MG63 (cell line): ENCODE results near the gene USF2. TPM values are rescaled to one million over a fixed set of nuclear protein-coding genes. Genes with fewer than 3 reads are reported as not detected.

Source experiments
- DNase-seq: peaks from one replicate; pipeline ENCODE4 v3.0.0-alpha.2; 2020
- H3K27me3 ChIP-seq: fragments of 250-450 bp; sonication (Bioruptor Pico); 2 replicates; pipeline ENCODE4 v1.5.1; 2020; ENCODE audit warnings: mild to moderate bottlenecking, moderate library complexity
- H3K36me3 ChIP-seq: fragments of 250-450 bp; sonication (Bioruptor Pico); 2 replicates; pipeline ENCODE4 v1.5.1; 2020; ENCODE audit warnings: mild to moderate bottlenecking, moderate library complexity
- H3K4me3 ChIP-seq: fragments of 250-450 bp; sonication (Bioruptor Pico); 2 replicates; pipeline ENCODE4 v1.5.1; 2020; ENCODE audit warnings: mild to moderate bottlenecking, moderate library complexity
- H3K9me3 ChIP-seq: fragments of 250-450 bp; sonication (Bioruptor Pico); 2 replicates; pipeline ENCODE4 v1.5.1; 2020; ENCODE audit warnings: mild to moderate bottlenecking, moderate library complexity
- total RNA-seq: library from RNA; depleted of rRNA; stranded (reverse); fragments of >200 nt; shearing (Covaris generic); gene quantifications from 2 replicates; pipeline ENCODE4 v1.2.3, GENCODE V29; 2014; ENCODE audit warnings: low replicate concordance

USF2 gene
- total RNA-seq, 1 experiment from 2014 or later = 85.5 TPM

DNA sequence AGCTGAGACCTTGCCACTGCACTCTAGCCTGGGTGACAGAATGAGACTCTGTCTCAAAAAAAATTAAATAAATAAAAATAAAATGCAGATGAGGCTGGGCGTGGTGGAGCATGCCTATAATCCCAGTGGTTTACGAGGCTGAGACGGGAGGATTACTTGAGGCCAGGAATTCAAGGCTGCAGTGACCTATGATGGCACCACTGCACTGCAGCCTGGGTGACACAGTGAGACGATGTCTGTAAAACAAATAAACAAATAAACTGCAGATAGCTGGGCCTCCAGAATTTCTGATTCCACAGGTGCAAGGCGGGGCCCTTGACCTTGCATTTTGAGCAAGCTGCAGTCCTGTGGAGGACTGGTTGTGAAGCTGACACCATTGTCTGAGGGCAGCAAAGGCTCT lies 20.1 kb downstream of the USF2 start:
- Histone ChIP-seq H3K4me3 (no peak overlapping the region), H3K36me3 (no peaks in the 10 kb centered on the region), H3K27me3 (peaks cover 6% of the 10 kb centered on the region; the same call in 1 of the 2 replicates), H3K9me3 (no peaks in the 10 kb centered on the region)
- no peak for DNase-seq

DNA sequence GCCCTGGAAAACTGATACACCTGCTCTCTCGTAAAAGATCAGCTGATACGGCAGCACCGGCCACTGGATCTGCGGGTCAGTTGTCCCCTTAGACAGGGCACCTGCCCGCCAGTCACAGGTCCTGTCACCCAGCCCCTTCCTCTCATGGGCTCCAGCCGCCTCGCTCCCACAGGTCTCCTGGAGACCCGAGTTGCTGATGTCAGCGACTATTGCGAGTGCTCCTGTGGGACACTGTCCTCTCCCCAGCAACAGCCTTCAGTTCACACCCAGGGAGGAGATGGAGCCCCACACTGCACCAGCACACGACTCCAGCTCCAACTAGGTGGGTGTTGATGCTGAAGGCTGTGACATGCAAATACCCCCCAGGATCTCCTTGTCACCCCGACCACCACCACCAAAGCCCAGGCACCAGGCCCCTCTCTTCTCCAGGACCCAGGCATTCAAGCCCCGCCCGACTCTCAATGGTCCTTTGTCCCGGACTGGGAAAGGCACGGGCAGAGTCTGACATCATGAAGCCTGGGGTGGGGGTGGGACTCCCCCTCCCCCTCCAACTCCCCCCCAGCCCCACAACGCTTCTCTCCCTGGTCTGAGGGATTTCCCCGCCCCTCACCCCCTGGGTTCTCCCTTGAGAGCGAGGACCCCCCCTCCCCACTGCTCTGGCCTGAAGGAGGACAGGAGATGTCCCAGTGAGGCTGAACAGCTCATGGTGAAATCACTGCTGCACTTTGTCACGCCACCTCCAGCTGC lies 21.8 kb downstream of the USF2 start:
- Histone ChIP-seq H3K9me3 (no peaks in the 10 kb centered on the region), H3K4me3 (no peak overlapping the region), H3K36me3 (no peaks in the 10 kb centered on the region), H3K27me3 (peaks cover 6% of the 10 kb centered on the region; the same call in 1 of the 2 replicates)
- DNase-seq = no peak

GRCh38 chr19:35291259-35291658 lies 22.5 kb downstream of the USF2 start:
- H3K9me3 ChIP-seq = no peaks in the 10 kb centered on the region
- peaks cover 6% of the 10 kb centered on the region; the same call in 1 of the 2 replicates for H3K27me3 ChIP-seq
- H3K4me3 ChIP-seq = no peak overlapping the region
- no peak for DNase-seq
- no peaks in the 10 kb centered on the region for H3K36me3 ChIP-seq

DNA sequence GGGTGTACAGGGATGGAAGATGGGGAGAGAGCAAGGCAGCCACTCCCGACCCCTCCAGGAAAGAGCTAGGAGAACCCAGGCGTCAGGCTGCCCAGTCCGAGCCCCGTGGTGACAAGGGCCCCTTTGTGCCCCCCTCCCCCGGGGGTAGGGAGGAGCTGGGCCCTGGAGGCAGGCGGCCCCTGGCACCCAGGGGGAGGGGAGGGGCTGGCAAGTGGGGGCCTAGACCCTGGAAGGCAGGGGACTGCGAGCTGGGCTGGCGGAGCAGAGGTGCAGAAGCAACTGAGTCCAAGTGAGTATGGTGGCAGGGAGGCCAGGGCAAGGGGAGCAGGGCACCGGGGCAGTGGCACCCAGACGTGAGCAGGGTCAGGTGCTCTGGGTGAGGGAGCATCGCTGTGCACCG lies 23.2 kb downstream of the USF2 start, which contains the start of gene MAG:
Gene MAG (plus strand): TSS at position 246 of the 400 bp plus-strand sequence. CDS start 3,248 bp downstream, outside the sequence.
- no peak for DNase-seq
- Histone ChIP-seq H3K9me3 (no peaks in the 10 kb centered on the region), H3K4me3 (no peak within 1 kb of the TSS), H3K27me3 (peaks cover 6% of the 10 kb centered on the region; the same call in 1 of the 2 replicates), H3K36me3 (no peaks in the 10 kb centered on the region)

DNA sequence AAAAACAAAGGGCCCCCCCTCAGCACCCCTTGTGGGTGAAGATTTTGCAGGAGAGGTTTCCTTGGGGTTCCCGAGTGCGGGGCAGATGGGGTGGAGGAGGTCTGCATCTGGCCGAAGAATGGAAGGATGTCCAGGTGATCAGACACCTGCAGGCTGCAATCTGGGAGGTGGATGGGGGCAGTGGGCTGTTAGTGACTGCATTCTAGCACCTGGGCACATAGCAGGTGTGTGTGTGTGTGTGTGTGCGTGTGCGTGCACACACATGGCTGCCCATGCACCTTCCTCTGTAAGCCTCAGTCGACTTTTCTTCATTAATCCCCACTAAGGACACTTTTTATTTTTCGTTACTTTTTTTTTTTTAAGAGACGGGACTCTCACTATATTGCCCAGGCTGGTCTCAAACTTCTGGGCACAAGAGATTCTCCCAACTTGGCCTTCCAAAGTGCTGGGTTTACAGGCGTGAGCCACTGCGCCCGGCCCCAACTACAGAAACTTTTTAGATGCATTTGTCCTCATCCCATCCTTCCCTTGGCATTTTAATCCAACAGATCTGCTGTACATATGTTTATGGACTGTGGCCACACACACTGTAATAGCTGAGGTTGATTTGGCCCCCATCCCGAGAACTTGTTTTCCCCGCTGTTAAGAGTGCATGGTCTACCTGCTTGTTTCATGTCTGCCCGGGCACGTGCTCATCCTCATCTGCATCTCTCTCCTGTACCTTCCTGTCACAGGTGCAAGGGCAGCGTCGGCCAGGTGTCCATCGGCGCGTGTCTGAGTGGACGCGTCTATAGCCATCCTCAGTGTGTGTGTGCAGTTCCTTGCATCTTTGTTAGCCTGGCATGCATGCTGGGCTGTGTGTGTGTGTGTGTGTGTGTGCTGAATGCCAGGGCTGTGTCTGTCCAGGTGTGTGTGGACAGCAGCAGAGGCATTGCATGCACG lies 23.9 kb downstream of the USF2 start:
- H3K27me3 ChIP-seq = peaks cover 6% of the 10 kb centered on the region; the same call in 1 of the 2 replicates
- DNase-seq = no peak

GRCh38 chr19:35293363-35293739 lies 24.6 kb downstream of the USF2 start:
- H3K4me3 ChIP-seq = no peak overlapping the region
- no peak for DNase-seq
- no peaks in the 10 kb centered on the region for H3K9me3 ChIP-seq
- peaks cover 6% of the 10 kb centered on the region; the same call in 1 of the 2 replicates for H3K27me3 ChIP-seq
- no peaks in the 10 kb centered on the region for H3K36me3 ChIP-seq

More for the DNA sequence above, 23.9 kb downstream of the USF2 start:
- Histone ChIP-seq H3K9me3 (no peaks in the 10 kb centered on the region), H3K36me3 (no peaks in the 10 kb centered on the region), H3K4me3 (no peak overlapping the region)

GRCh38 chr19:35293808-35294207 lies 25.0 kb downstream of the USF2 start:
- Histone ChIP-seq H3K36me3 (no peaks in the 10 kb centered on the region), H3K9me3 (no peaks in the 10 kb centered on the region), H3K27me3 (peaks cover 6% of the 10 kb centered on the region; the same call in 1 of the 2 replicates), H3K4me3 (no peak overlapping the region)
- DNase-seq = no peak

GRCh38 chr19:35294328-35294727 lies 25.6 kb downstream of the USF2 start:
- Histone ChIP-seq H3K9me3 (no peaks in the 10 kb centered on the region), H3K4me3 (no peak overlapping the region), H3K27me3 (peaks cover 6% of the 10 kb centered on the region; the same call in 1 of the 2 replicates), H3K36me3 (no peaks in the 10 kb centered on the region)
- no peak for DNase-seq

DNA sequence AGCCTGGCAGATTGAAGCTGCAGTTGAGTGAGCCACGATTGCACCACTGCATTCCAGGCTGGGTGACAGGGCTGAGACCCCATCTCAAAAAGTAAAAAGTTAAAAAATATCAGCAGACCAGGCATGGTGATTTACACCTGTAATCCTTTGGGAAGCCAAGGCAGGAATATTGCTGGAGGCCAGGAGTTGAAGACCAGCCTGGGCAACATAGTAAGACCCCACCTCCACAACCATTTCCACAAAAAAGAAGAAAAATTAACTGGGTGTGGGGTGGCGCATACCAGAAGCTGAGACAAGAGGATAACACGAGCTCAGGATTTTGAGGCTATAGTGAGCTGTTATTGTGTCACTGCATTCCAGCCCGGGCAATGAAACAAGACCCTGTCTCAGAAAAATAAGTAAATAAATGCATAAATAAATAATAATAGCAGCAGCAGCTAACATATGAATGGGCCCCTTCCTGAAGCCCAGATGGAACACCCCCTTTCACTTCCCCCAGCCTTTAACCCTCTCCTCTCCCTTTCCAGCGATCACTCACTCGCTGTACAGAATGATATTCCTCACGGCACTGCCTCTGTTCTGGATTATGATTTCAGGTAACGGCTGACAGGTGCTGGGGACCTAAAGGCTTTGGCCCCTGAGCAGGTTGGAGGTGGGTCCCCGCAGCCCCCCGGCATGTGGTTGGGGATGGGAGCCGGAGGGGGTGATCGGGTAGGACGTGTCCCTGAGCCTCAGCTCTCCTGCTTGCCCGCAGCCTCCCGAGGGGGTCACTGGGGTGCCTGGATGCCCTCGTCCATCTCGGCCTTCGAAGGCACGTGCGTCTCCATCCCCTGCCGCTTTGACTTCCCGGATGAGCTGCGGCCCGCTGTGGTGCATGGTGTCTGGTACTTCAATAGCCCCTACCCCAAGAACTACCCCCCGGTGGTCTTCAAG lies 26.4 kb downstream of the USF2 start:
- no peaks in the 10 kb centered on the region for H3K9me3 ChIP-seq
- H3K27me3 ChIP-seq = peaks cover 6% of the 10 kb centered on the region; the same call in 1 of the 2 replicates
- no peaks in the 10 kb centered on the region for H3K36me3 ChIP-seq
- DNase-seq = no peak
- no peak overlapping the region for H3K4me3 ChIP-seq

DNA sequence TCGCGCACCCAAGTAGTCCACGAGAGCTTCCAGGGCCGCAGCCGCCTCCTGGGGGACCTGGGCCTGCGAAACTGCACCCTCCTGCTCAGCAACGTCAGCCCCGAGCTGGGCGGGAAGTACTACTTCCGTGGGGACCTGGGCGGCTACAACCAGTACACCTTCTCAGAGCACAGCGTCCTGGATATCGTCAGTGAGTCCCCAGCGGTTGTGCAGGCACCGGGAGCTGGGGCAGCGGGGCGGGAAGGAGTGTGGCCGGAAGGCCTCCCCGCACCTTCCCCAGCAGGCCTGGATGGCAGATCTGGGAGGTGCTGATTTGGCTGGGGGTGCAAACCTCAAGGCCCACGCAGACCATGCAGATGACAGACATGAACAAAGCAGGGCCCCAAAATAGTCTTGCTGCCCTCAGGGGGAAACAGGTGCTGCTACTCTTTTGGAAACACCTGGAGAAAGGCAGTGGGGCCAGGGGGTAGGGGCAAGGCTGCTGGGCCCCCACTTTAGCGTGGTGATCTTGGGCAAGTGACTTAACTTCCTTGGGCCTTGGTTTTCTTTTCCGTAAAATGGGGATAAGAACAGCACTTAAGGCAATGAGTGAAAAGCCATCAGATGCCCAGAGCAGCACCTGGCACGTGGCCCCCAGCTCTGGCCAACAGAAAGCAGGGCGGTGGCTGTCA lies 27.2 kb downstream of the USF2 start:
- peaks cover 6% of the 10 kb centered on the region; the same call in 1 of the 2 replicates for H3K27me3 ChIP-seq
- no peak for DNase-seq

DNA sequence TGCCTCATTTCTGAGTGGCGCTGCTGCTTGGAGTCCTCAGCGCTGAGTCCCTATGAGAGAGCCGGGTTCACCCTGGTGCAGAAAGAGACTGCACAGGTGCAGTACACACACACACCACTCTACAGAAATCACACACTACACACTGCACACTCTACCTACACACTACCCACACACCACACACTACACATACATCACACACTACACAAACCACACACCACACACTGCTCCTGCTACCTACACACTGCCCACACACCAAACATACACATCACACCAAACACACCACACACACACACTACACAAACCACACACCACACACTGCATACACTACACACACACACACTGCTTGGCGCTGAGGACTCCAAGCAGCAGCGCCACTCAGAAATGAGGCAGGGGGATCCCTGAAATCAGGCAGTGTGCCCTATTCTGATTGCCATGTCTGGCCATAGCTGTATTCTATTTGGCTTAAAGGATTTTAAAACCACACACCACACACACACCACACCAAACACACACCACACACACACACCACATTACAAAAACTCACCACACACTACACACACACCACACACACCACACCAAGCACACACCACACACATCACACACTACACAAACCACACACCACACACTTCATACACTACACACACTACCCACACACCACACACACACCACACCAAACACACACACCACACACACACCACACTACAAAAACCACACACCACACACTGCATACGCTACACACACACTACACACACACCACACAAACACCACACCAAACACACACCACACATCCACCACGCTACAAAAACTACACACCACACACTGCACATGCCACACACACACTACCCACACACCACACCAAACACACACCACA lies 28.1 kb downstream of the USF2 start:
- H3K9me3 ChIP-seq = no peaks in the 10 kb centered on the region
- peaks cover 6% of the 10 kb centered on the region; the same call in 1 of the 2 replicates for H3K27me3 ChIP-seq

More for the DNA sequence above, 27.2 kb downstream of the USF2 start:
- Histone ChIP-seq H3K36me3 (no peaks in the 10 kb centered on the region), H3K4me3 (no peak overlapping the region), H3K9me3 (no peaks in the 10 kb centered on the region)

GRCh38 chr19:35297515-35297848 lies 28.7 kb downstream of the USF2 start:
- Histone ChIP-seq H3K4me3 (no peak overlapping the region), H3K27me3 (peaks cover 6% of the 10 kb centered on the region; the same call in 1 of the 2 replicates), H3K36me3 (no peaks in the 10 kb centered on the region), H3K9me3 (no peaks in the 10 kb centered on the region)
- DNase-seq = no peak

More for the DNA sequence above, 28.1 kb downstream of the USF2 start:
- H3K4me3 ChIP-seq = no peak overlapping the region
- no peak for DNase-seq
- no peaks in the 10 kb centered on the region for H3K36me3 ChIP-seq

- Histone ChIP-seq H3K4me3 (no peak overlapping the region), H3K27me3 (peaks cover 6% of the 10 kb centered on the region; the same call in 1 of the 2 replicates), H3K36me3 (no peaks in the 10 kb centered on the region), H3K9me3 (no peaks in the 10 kb centered on the region)
- DNase-seq = no peak
Observed at GRCh38 chr19:35297922-35298321, 29.2 kb downstream of the USF2 start.

DNA sequence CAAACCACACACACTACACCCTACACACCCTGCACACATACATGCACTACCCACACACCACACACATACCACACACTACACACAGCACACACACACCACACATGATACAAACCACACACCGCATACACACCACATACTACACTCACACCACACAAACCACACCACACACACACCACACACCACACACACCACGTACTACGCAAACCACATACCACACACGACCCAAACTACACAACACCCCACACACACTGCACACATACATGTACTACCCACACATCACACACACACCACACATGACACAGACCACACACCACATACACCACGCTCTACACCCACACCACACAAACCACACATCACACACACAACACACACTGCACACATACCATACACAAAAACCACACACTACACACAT lies 29.8 kb downstream of the USF2 start:
- H3K36me3 ChIP-seq = no peaks in the 10 kb centered on the region
- H3K9me3 ChIP-seq = no peaks in the 10 kb centered on the region
- no peak for DNase-seq
- no peaks in the 10 kb centered on the region; the same call in 1 of the 2 replicates for H3K27me3 ChIP-seq
- no peak overlapping the region for H3K4me3 ChIP-seq
